GM13976 (cell line): ENCODE data around the gene ACIN1.

Experiments used
- DNase-seq: peaks from one replicate; pipeline ENCODE4 v3.0.0; 2012; ENCODE audit warnings: low spot score
- in situ Hi-C: fragments of 300-500 bp; cut with MboI; formaldehyde crosslinking; loops from one replicate; pipeline ENCODE4 v1.12.0; 2022; ENCODE audit warnings: low sequenced_read_pairs, mixed read lengths, inconsistent platforms; ENCODE audit not compliant: unreplicated experiment
- TF ChIP-seq, protein P1 (sequence below): IDR thresholded peaks from 2 replicates; pipeline ENCODE4 v1.5.1; 2012; ENCODE audit warnings: borderline replicate concordance, mild to moderate bottlenecking; ENCODE audit not compliant: insufficient read depth; ENCODE audit errors: extremely low read depth, missing control alignments, control extremely low read depth

ACIN1 gene

DNA sequence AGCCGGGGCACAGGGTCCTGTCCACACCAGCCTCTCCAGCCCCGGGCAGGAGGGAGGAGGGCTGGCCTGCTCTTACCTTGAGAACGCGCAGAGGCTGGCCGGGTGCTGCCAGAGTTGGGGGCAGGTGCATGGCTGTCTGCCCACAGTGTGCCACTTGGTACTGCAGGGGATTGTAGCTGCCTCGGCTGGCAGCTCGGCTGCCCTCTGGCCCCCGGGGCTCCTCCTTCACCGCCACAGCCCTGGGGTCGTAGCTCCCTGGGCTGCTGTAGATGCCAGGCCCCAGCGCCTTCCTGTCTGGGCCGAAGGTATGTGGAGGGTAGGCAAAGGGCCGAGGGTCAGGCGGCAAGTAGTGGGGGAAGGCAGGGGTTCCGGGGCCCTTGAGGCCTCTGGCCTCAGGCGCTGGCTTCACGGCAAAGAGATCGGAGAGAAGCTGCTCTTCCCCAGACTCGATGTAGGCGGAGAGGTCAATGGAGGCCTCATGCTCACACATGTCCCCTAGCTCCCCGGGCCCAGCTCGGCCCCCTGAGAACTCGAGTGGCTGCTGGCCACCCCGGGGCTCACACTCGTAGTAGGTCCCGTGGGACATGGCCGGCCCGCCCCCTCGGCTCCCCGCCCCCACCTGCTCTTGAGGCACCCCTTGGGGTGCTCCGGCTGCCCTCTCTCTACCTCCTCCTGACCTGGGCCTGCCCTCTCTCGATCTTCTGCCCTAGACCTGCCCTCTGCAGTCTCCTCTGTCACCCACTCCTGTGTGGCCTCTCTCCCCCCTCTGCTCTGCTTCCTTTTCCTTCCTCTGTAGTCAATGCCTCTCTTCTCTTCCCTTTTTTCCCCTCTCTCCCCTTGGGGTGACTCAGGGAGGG lies 23.8 kb upstream of the ACIN1 start, which contains the start of gene CEBPE:
TSS of gene CEBPE (minus strand) at position 750 of the 857 bp plus-strand sequence. CDS start at position 586, 164 bp downstream.
- no peak for DNase-seq
- TF ChIP-seq, protein P1, sequence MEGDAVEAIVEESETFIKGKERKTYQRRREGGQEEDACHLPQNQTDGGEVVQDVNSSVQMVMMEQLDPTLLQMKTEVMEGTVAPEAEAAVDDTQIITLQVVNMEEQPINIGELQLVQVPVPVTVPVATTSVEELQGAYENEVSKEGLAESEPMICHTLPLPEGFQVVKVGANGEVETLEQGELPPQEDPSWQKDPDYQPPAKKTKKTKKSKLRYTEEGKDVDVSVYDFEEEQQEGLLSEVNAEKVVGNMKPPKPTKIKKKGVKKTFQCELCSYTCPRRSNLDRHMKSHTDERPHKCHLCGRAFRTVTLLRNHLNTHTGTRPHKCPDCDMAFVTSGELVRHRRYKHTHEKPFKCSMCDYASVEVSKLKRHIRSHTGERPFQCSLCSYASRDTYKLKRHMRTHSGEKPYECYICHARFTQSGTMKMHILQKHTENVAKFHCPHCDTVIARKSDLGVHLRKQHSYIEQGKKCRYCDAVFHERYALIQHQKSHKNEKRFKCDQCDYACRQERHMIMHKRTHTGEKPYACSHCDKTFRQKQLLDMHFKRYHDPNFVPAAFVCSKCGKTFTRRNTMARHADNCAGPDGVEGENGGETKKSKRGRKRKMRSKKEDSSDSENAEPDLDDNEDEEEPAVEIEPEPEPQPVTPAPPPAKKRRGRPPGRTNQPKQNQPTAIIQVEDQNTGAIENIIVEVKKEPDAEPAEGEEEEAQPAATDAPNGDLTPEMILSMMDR: no peak
- in situ Hi-C loops: no loop called here

DNA sequence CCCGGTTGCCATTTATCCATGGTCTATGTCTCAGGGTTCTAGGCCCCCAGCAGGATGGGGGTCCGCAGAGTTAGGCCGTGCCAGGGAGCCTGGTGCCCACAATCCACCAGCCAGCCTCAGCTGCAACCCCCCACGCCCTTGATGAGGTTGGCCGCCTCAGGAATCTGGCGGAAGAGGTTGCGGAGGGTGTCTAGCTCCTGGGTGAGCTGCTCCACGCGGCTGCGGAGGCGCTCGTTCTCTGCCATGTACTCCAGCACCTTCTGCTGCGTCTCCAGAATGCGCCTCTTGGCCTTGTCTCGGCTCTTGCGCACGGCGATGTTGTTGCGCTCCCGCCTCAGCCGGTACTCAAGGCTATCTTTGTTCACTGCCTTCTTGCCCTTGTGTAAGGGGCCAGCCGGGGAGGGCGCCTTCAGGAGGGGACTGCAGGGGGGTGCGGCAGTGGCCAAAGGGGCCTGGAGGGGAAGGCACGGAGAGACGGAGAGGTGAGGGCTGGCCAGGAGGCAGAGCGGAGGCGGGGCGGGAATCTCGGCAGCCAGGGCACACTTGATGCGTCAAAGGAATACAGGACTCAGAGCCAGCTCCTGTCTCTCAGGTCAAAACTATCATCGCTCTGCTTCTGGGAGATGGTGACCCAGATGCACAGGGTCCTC lies 22.6 kb upstream of the ACIN1 start:
- no peak for DNase-seq
- in situ Hi-C loops: no loop called here
- TF ChIP-seq, protein P1: no peak

DNA sequence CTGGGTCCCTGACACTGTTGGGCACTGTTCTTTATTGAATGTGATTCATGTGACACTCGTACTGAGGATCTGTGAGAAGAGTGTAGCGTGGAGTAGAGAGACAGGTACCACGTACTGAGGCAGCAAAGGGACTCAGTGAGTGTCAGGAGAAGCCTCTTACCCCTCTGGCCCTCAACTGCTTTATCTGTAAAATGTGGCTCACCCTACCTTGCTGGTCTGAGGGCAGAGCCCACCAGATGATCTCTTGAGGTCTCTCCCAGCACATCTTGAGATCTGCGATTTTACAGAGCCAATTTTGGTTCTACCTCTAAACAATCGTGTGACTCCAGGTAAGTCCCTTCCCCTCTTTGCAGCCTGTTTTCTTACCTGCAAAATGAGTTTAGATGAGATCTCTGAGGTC lies 21.0 kb upstream of the ACIN1 start:
- TF ChIP-seq, protein P1: no peak
- in situ Hi-C loops: no loop called here
- no peak for DNase-seq

DNA sequence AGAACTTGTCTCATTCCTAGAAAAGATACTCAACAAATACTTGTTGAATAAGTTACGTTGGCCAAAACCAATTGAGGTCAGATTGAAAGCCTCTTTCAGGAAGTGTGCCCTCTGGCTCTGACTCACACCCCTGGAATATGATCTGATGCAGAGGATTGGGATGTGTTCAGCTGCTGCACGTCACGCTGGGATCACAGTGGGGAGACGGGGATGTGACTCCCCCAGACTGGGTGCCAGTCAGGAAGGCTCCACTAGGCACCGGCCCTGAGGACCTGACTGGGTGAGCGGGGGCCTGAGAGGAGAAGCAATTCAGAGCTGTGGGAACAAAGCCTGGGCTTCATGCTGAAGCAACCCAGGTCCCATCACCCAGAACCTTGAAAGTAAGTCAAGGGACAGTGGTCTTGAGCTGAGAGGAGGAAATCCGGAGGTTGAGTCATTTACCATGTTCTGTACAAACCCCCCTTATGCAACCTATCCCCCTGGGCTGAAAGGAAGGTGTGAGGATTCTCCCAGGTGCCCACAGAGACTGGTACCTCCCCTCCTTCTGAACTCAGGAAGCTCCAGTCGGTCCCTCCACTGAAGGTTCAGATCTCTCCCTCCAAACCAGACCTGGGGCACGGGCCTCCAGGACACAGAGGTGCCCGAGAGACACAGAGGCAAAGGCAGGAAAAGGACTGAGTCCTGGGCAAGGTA lies 20.2 kb upstream of the ACIN1 start:
- no peak for DNase-seq
- in situ Hi-C loops: no loop called here
- TF ChIP-seq, protein P1: no peak

DNA sequence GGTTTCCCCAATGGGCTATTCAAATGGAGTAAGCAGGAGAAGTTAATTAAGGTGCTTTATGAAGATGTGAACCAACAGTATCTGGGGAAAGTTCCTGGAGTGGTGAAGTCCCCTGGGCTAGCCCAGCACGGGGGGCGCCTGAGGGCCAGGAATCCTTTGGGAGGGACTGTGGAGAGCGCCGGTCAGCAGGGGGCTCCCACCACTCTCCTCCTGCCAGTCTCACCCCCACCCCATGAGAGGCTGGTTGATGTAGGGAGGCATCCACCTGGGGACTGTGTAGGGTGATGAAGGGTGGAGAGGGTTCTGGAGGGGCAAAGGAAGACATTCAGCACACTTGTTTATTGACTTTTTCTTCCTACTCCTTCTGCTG lies 19.7 kb upstream of the ACIN1 start:
- in situ Hi-C loops: no loop called here

DNA sequence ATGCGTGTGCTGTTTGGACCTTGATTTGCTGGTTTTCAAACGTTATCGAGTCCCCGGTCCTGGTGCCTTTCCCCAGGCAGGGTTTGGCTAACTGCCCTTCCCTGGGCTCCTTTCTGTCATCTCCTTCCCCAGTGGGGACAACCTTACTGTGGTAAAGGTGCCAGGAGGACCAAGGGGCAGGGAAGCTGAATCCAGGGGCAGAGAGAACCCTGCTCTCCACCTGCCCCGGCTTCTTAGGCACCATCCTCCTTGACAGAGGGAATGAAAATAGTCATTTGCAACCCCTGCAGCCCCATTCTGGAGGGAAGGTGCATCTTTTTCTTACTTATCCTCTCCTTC lies 19.2 kb upstream of the ACIN1 start:
- in situ Hi-C loops: no loop called here
- DNase-seq: no peak
- TF ChIP-seq, protein P1: no peak

More for the DNA sequence above, 19.7 kb upstream of the ACIN1 start:
- TF ChIP-seq, protein P1: no peak
- DNase-seq: no peak
